Measurements from ENCODE around the gene EGFL8. TPM values are rescaled to one million over a fixed set of nuclear protein-coding genes. Genes with fewer than 3 reads are reported as not detected.
"Not testable (repeated sequence)": the region's sequence is repeated elsewhere in the genome, so short reads cannot be mapped to it uniquely, and the experiment has no call there.

EGFL8 gene
- total and polyA plus RNA-seq, 2 of the 8 experiments (the other 6 are each of a cell fraction or from before 2014, with no cell fraction given) = 5.0 to 9.2 TPM

DNA sequence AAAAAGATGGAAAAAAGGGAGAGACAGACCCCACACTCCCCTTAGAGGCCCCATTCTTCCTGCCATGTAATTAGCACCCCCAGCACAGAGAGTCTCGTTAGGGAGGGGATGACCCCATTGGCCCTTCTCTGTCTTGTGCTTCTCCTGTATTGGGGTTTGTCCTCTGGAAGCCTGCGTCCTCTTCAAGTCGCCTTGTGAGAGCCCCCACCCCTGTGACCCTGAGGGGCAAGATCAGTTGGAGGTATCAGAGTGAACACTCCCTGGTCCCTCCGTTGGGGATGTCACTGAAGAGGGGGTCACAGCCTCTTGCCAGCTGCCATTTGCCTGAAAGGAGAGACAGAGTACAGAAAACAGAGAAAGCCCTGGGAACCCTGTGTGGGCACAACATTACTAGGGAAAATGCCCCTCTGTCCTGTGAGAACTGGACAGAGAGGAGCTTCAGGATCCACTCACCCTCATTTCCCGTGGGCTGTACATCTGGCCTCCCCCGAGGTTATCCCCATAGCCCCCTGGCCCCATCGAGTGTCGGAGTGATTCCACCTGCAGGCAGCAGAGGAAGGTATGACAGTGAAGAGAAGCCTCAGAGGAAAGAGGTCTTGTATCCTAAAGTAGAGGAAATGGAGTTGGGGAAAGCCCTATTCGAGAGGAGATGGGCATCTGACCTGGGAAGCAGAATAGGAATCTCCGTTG lies 21.9 kb downstream of the EGFL8 start:
- not testable (repeated sequence) for FAIRE-seq; H3K79me1 ChIP-seq (ENCODE audit: low read depth, low read length); H3K23me2 ChIP-seq (ENCODE audit: low read depth, low read length); H3K4ac ChIP-seq (replicated peaks; ENCODE audit: insufficient read length, low read depth, low read length); H3K4me3 ChIP-seq (ENCODE audit: extremely low read depth in 1 of 4, insufficient read depth in 2 of 4, low read depth in 3 of 4, low read length in 4 of 4); H2BK5ac ChIP-seq (ENCODE audit: low read depth, low read length); H4K8ac ChIP-seq (ENCODE audit: extremely low read depth, insufficient read depth, low read length); H3K4me2 ChIP-seq (ENCODE audit: insufficient read depth in 1 of 2, low read depth in 2 of 2, low read length in 2 of 2); H2AK5ac ChIP-seq (ENCODE audit: low read depth, low read length); H2BK15ac ChIP-seq (ENCODE audit: low read length); H3K27me3 ChIP-seq (replicated peaks in 1 of 4; ENCODE audit: control insufficient read depth in 3 of 4, extremely low read depth in 1 of 4, insufficient read depth in 3 of 4, low read length in 3 of 4); H3K23ac ChIP-seq (ENCODE audit: insufficient read length); H3K18ac ChIP-seq (ENCODE audit: extremely low read depth, low read length); H2AFZ ChIP-seq (ENCODE audit: low read length); H3K9me3 ChIP-seq (ENCODE audit: insufficient read depth in 2 of 2, low read depth in 1 of 2, low read length in 1 of 2); H3K56ac ChIP-seq (replicated peaks; ENCODE audit: insufficient read length, low read depth, low read length); H3K27ac ChIP-seq (ENCODE audit: low read depth, low read length); H2BK120ac ChIP-seq (replicated peaks; ENCODE audit: low read depth, low read length); H3K14ac ChIP-seq (ENCODE audit: insufficient read length); H3K9ac ChIP-seq (replicated peaks in 1 of 4; ENCODE audit: extremely low read depth in 1 of 4, low read depth in 3 of 4, low read length in 3 of 4); H4K20me1 ChIP-seq (replicated peaks in 1 of 2; ENCODE audit: control insufficient read depth in 1 of 2, insufficient read depth in 2 of 2, low read length in 2 of 2); H4K91ac ChIP-seq (replicated peaks; ENCODE audit: insufficient read length, low read length); H2BK12ac ChIP-seq (ENCODE audit: low read depth, low read length); H2BK20ac ChIP-seq (ENCODE audit: low read length); H4K5ac ChIP-seq (ENCODE audit: insufficient read length, low read depth, low read length); DNase-seq (ENCODE audit: low read depth in 1 of 2, low spot score in 2 of 2)
- Histone ChIP-seq H3K4me1 (replicated peaks in 1 of 4; ENCODE audit: control insufficient read depth in 3 of 4, insufficient read depth in 4 of 4, low read length in 3 of 4) (peaks cover 0 to 14% (median 7%) of the 10 kb centered on the region in 4 experiments; a peak in 6 of 7 replicates), H3K36me3 (ENCODE audit: control insufficient read depth in 2 of 4, insufficient read depth in 4 of 4, low read length in 3 of 4) (peaks cover 5 to 28% (median 26%) of the 10 kb centered on the region in 4 experiments), H3K79me2 (ENCODE audit: control insufficient read depth in 1 of 2, insufficient read depth in 2 of 2, low read length in 2 of 2) (peaks cover 0 to 13% of the 10 kb centered on the region in 2 experiments; a peak in 2 of 4 replicates)
- CTCF ChIA-PET (ENCODE audit: partially characterized antibody) = interaction anchor here (3.2 kb wide), 1 partner anchor 68 kb away, joined by 13 read pairs; no protein-coding TSS in a partner anchor
- 81% methylated on average over 9 of the region's 10 CpGs; no CpG with 5 or more reads in 1 of the 2 experiments for WGBS, 2 experiments (ENCODE audit: extremely low coverage in 1 of 2, insufficient coverage in 1 of 2, insufficient read length in 1 of 2, insufficient replicate concordance in 2 of 2, low coverage in 1 of 2, low lambda C conversion rate in 2 of 2, missing lambda C conversion rate in 1 of 2)
- POLR2A ChIA-PET (ENCODE audit: partially characterized antibody) = interaction anchor here (0.7 to 13.3 kb wide), 5 partner anchors 7 to 35 kb away, joined by 3 to 194 read pairs (median 4); partner anchors contain the start of genes AGPAT1, PRRT1 and RNF5

All from H1 (cell line).